Measurements from ENCODE around the gene TMEM198.

Gene TMEM198

GRCh38 chr2:219515874-219516629 lies 27.8 kb upstream of the TMEM198 start:
- H3K4me1 ChIP-seq (ENCODE audit: control insufficient read depth in 2 of 2, insufficient read depth in 2 of 2, low read length in 2 of 2), result peaks cover 0 to 2% of the 10 kb centered on the region in 2 donors
- H3K27ac ChIP-seq (ENCODE audit: low read depth in 2 of 2, low read length in 2 of 2), result no peak overlapping the region
- peaks cover 41 to 74% of the 10 kb centered on the region in 2 donors for H3K27me3 ChIP-seq (ENCODE audit: control insufficient read depth in 2 of 2, insufficient read depth in 2 of 2, low read length in 2 of 2)
- no peaks in the 10 kb centered on the region for H3K36me3 ChIP-seq (ENCODE audit: control insufficient read depth in 2 of 2, insufficient read depth in 2 of 2, low read length in 2 of 2)
- H3K9me3 ChIP-seq (ENCODE audit: control insufficient read depth in 2 of 2, low read length in 2 of 2), result no peaks in the 10 kb centered on the region
- H3K4me3 ChIP-seq (ENCODE audit: low read length in 2 of 2), result no peak overlapping the region
- no peak overlapping the region for H3K9ac ChIP-seq (ENCODE audit: low read depth in 1 of 2, low read length in 2 of 2)

GRCh38 chr2:219516888-219517287 lies 26.9 kb upstream of the TMEM198 start:
- Histone ChIP-seq H3K4me1 (ENCODE audit: control insufficient read depth in 2 of 2, insufficient read depth in 2 of 2, low read length in 2 of 2) (peaks cover 0 to 2% of the 10 kb centered on the region in 2 donors), H3K27ac (ENCODE audit: low read depth in 2 of 2, low read length in 2 of 2) (no peak overlapping the region), H3K36me3 (ENCODE audit: control insufficient read depth in 2 of 2, insufficient read depth in 2 of 2, low read length in 2 of 2) (no peaks in the 10 kb centered on the region), H3K4me3 (ENCODE audit: low read length in 2 of 2) (no peak overlapping the region), H3K27me3 (ENCODE audit: control insufficient read depth in 2 of 2, insufficient read depth in 2 of 2, low read length in 2 of 2) (peaks cover 49 to 76% of the 10 kb centered on the region in 2 donors), H3K9me3 (ENCODE audit: control insufficient read depth in 2 of 2, low read length in 2 of 2) (no peaks in the 10 kb centered on the region), H3K9ac (ENCODE audit: low read depth in 1 of 2, low read length in 2 of 2) (no peak overlapping the region)

GRCh38 chr2:219517954-219518778 lies 25.7 kb upstream of the TMEM198 start:
- H3K9ac ChIP-seq (ENCODE audit: low read depth in 1 of 2, low read length in 2 of 2), result no peak overlapping the region
- no peak overlapping the region for H3K4me3 ChIP-seq (ENCODE audit: low read length in 2 of 2)
- H3K9me3 ChIP-seq (ENCODE audit: control insufficient read depth in 2 of 2, low read length in 2 of 2), result no peaks in the 10 kb centered on the region
- H3K27me3 ChIP-seq (ENCODE audit: control insufficient read depth in 2 of 2, insufficient read depth in 2 of 2, low read length in 2 of 2), result peaks cover 43 to 69% of the 10 kb centered on the region in 2 donors
- peaks cover 0 to 2% of the 10 kb centered on the region in 2 donors for H3K4me1 ChIP-seq (ENCODE audit: control insufficient read depth in 2 of 2, insufficient read depth in 2 of 2, low read length in 2 of 2)
- H3K27ac ChIP-seq (ENCODE audit: low read depth in 2 of 2, low read length in 2 of 2), result no peak overlapping the region
- H3K36me3 ChIP-seq (ENCODE audit: control insufficient read depth in 2 of 2, insufficient read depth in 2 of 2, low read length in 2 of 2), result no peaks in the 10 kb centered on the region

GRCh38 chr2:219519526-219519916 lies 24.3 kb upstream of the TMEM198 start:
- no peak overlapping the region for H3K27ac ChIP-seq (ENCODE audit: low read depth in 2 of 2, low read length in 2 of 2)
- peaks cover 51 to 69% of the 10 kb centered on the region in 2 donors for H3K27me3 ChIP-seq (ENCODE audit: control insufficient read depth in 2 of 2, insufficient read depth in 2 of 2, low read length in 2 of 2)
- no peaks in the 10 kb centered on the region for H3K36me3 ChIP-seq (ENCODE audit: control insufficient read depth in 2 of 2, insufficient read depth in 2 of 2, low read length in 2 of 2)
- H3K9me3 ChIP-seq (ENCODE audit: control insufficient read depth in 2 of 2, low read length in 2 of 2), result no peaks in the 10 kb centered on the region
- no peak overlapping the region for H3K9ac ChIP-seq (ENCODE audit: low read depth in 1 of 2, low read length in 2 of 2)
- no peaks in the 10 kb centered on the region for H3K4me1 ChIP-seq (ENCODE audit: control insufficient read depth in 2 of 2, insufficient read depth in 2 of 2, low read length in 2 of 2)
- H3K4me3 ChIP-seq (ENCODE audit: low read length in 2 of 2), result no peak overlapping the region

GRCh38 chr2:219520079-219520478 lies 23.7 kb upstream of the TMEM198 start:
- H3K4me3 ChIP-seq (ENCODE audit: low read length in 2 of 2), result no peak overlapping the region
- H3K9me3 ChIP-seq (ENCODE audit: control insufficient read depth in 2 of 2, low read length in 2 of 2), result no peaks in the 10 kb centered on the region
- peaks cover 54 to 65% of the 10 kb centered on the region in 2 donors for H3K27me3 ChIP-seq (ENCODE audit: control insufficient read depth in 2 of 2, insufficient read depth in 2 of 2, low read length in 2 of 2)
- no peaks in the 10 kb centered on the region for H3K36me3 ChIP-seq (ENCODE audit: control insufficient read depth in 2 of 2, insufficient read depth in 2 of 2, low read length in 2 of 2)
- no peak overlapping the region for H3K9ac ChIP-seq (ENCODE audit: low read depth in 1 of 2, low read length in 2 of 2)
- no peak overlapping the region for H3K27ac ChIP-seq (ENCODE audit: low read depth in 2 of 2, low read length in 2 of 2)
- H3K4me1 ChIP-seq (ENCODE audit: control insufficient read depth in 2 of 2, insufficient read depth in 2 of 2, low read length in 2 of 2), result no peaks in the 10 kb centered on the region

- Histone ChIP-seq H3K27ac (ENCODE audit: low read depth in 2 of 2, low read length in 2 of 2) (no peak overlapping the region), H3K27me3 (ENCODE audit: control insufficient read depth in 2 of 2, insufficient read depth in 2 of 2, low read length in 2 of 2) (peaks cover 55 to 60% of the 10 kb centered on the region in 2 donors), H3K9me3 (ENCODE audit: control insufficient read depth in 2 of 2, low read length in 2 of 2) (no peaks in the 10 kb centered on the region)
Observed at GRCh38 chr2:219521066-219521880, 22.6 kb upstream of the TMEM198 start.

GRCh38 chr2:219522111-219523030 lies 21.5 kb upstream of the TMEM198 start:
- H3K9me3 ChIP-seq (ENCODE audit: control insufficient read depth in 2 of 2, low read length in 2 of 2), result no peaks in the 10 kb centered on the region
- no peaks in the 10 kb centered on the region for H3K4me1 ChIP-seq (ENCODE audit: control insufficient read depth in 2 of 2, insufficient read depth in 2 of 2, low read length in 2 of 2)
- H3K27me3 ChIP-seq (ENCODE audit: control insufficient read depth in 2 of 2, insufficient read depth in 2 of 2, low read length in 2 of 2), result peaks cover 46 to 61% of the 10 kb centered on the region in 2 donors
- no peak overlapping the region for H3K9ac ChIP-seq (ENCODE audit: low read depth in 1 of 2, low read length in 2 of 2)
- H3K36me3 ChIP-seq (ENCODE audit: control insufficient read depth in 2 of 2, insufficient read depth in 2 of 2, low read length in 2 of 2), result no peaks in the 10 kb centered on the region
- no peak overlapping the region for H3K27ac ChIP-seq (ENCODE audit: low read depth in 2 of 2, low read length in 2 of 2)
- no peak overlapping the region for H3K4me3 ChIP-seq (ENCODE audit: low read length in 2 of 2)

More at GRCh38 chr2:219521066-219521880, 22.6 kb upstream of the TMEM198 start:
- H3K9ac ChIP-seq (ENCODE audit: low read depth in 1 of 2, low read length in 2 of 2), result no peak overlapping the region
- no peaks in the 10 kb centered on the region for H3K4me1 ChIP-seq (ENCODE audit: control insufficient read depth in 2 of 2, insufficient read depth in 2 of 2, low read length in 2 of 2)
- H3K36me3 ChIP-seq (ENCODE audit: control insufficient read depth in 2 of 2, insufficient read depth in 2 of 2, low read length in 2 of 2), result no peaks in the 10 kb centered on the region
- H3K4me3 ChIP-seq (ENCODE audit: low read length in 2 of 2), result no peak overlapping the region

GRCh38 chr2:219523031-219523671 lies 20.7 kb upstream of the TMEM198 start:
- no peak overlapping the region for H3K4me3 ChIP-seq (ENCODE audit: low read length in 2 of 2)
- H3K9ac ChIP-seq (ENCODE audit: low read depth in 1 of 2, low read length in 2 of 2), result no peak overlapping the region
- H3K9me3 ChIP-seq (ENCODE audit: control insufficient read depth in 2 of 2, low read length in 2 of 2), result no peaks in the 10 kb centered on the region
- peaks cover 41 to 59% of the 10 kb centered on the region in 2 donors for H3K27me3 ChIP-seq (ENCODE audit: control insufficient read depth in 2 of 2, insufficient read depth in 2 of 2, low read length in 2 of 2)
- H3K36me3 ChIP-seq (ENCODE audit: control insufficient read depth in 2 of 2, insufficient read depth in 2 of 2, low read length in 2 of 2), result no peaks in the 10 kb centered on the region
- no peaks in the 10 kb centered on the region for H3K4me1 ChIP-seq (ENCODE audit: control insufficient read depth in 2 of 2, insufficient read depth in 2 of 2, low read length in 2 of 2)
- H3K27ac ChIP-seq (ENCODE audit: low read depth in 2 of 2, low read length in 2 of 2), result no peak overlapping the region

GRCh38 chr2:219524817-219525216 lies 19.0 kb upstream of the TMEM198 start:
- no peaks in the 10 kb centered on the region for H3K9me3 ChIP-seq (ENCODE audit: control insufficient read depth in 2 of 2, low read length in 2 of 2)
- no peaks in the 10 kb centered on the region for H3K36me3 ChIP-seq (ENCODE audit: control insufficient read depth in 2 of 2, insufficient read depth in 2 of 2, low read length in 2 of 2)
- peaks cover 50 to 67% of the 10 kb centered on the region in 2 donors for H3K27me3 ChIP-seq (ENCODE audit: control insufficient read depth in 2 of 2, insufficient read depth in 2 of 2, low read length in 2 of 2)
- no peak overlapping the region for H3K27ac ChIP-seq (ENCODE audit: low read depth in 2 of 2, low read length in 2 of 2)
- no peak overlapping the region for H3K9ac ChIP-seq (ENCODE audit: low read depth in 1 of 2, low read length in 2 of 2)
- H3K4me3 ChIP-seq (ENCODE audit: low read length in 2 of 2), result no peak overlapping the region
- peaks cover 0 to under 1% of the 10 kb centered on the region in 2 donors for H3K4me1 ChIP-seq (ENCODE audit: control insufficient read depth in 2 of 2, insufficient read depth in 2 of 2, low read length in 2 of 2)

Data from mucosa of rectum (tissue), 2 donors.